Activated T-cell treated with anti-CD3 and anti-CD28 coated beads, Interleukin-2, amount 50 U/mL, for 1 hour (primary cell): ENCODE measurements around the gene RASGEF1C.
A peak's percentile ranks its signal among the peaks of the same experiment; 100 is the strongest.
"Not testable (repeated sequence)": the region's sequence is repeated elsewhere in the genome, so short reads cannot be mapped to it uniquely, and the experiment has no call there.

Experiments
- DNase-seq: peaks from one replicate; pipeline ENCODE4 v3.0.0-alpha.2; 2020

The RASGEF1C gene

DNA sequence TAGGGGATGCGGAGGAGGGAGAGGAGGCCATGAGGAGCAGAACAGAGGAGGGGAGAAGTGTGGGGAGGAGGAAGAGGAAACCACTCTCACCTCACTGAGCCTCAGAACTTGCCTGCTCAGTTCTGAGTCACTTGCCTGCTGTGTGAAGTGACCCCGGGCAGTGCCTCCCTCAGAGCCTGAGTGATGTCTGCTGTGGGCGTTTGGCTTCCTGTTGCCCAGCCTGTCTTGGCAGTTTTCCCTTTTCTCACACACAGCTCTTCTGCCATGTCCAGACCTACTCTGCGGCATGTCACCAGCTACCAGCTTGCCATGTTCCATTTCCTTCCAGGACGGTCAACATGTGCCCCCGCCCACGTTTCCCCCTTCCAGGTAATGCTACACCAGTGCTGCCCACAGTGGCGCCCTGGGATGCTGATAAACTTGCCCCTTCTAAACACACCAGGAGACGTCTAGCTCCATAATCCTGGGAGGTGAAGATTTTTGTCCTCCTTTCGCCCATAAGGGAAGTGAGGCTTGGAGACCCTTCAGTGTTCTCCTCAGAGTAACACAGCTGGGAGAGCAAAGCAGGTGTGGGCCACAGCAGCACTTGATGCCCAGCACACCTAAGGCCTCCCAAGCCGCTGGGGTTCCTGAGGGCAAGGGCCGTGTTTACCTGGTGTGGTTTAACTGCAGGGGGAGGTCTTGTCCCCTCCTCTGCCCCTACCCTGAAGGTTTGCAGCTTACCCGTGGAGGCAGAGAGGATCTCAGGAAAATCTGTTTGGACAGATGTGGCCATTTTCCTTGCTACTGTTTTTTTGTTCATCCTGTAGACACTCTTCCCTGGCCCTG is 73.7 kb downstream of the RASGEF1C start:
- DNase-seq = no peak

GRCh38 chr5:180133971-180134508 is 75.0 kb downstream of the RASGEF1C start:
- no peak for DNase-seq

- DNase-seq = no peak
Measured at GRCh38 chr5:180133551-180133950, 75.5 kb downstream of the RASGEF1C start.

GRCh38 chr5:180133060-180133459 is 76.0 kb downstream of the RASGEF1C start:
- no peak for DNase-seq

DNA sequence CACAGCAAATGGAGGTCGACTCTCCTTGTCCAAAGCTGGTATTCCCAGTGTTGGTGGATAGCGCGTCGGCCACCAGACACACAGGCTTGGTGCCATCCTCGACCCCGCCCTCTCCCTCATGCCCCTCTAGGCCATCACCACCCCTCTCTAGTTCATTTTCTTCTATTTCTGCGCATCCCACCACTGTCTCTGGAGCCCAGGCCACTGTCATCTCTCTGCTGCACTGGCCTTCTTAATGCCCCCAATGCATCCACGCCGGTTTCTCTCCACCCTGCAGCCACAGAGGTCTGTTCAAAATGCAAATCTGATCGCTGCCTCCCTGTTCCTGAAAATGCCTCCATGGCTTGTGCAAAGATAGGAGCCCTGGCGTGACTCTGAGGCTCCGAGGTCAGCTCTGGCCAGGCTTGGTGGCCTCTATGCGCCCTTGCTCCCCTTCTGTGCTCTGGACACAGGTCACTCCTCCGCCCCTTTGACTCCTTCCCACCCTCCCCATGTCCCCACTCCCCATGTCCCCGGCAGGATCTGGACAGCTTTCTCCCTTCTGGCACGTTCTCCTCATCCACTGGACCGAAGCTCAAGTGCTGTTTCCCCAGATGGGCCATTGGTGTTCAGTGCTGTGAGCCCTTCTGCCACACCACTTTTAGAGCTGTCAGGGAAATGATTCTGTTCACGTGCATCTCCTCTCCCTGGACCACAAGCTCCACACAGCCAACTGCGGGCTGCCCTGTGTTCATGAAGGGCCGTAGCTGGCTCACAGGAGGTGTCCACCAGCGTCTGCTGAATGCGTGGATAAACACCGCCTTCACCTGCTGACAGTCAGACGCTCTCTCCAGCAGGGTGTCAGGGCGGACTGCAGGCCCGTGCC is 77.9 kb downstream of the RASGEF1C start:
- DNase-seq = no peak

DNA sequence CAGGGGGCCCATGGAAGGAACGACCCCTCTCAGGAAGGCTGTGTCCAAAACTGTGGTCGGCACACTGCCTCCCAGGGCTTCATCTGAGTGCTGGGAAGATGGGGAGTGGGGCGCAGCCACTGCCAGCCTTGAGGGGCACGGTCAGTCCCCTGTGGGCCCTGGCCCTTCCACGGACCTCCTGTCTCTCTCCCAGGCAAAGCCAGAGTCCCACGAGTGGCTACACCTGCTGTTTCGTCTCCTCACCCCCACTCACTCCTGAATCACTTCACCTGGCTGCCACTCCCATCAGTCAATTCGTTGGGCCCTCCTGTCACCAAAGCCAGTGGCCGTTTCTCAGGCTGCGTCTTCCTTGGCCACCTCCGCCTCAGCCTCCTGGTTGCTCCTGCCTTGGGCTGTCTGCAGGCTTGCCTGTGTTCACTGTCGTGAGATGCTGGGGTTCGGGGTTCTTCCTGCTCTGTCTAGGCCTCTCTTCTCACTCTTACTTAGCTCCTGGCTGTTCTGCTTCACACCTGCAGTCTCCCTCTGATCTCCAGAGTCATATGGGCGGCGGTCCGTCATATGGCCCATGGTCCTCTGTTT is 78.6 kb downstream of the RASGEF1C start:
- no peak for DNase-seq

- no peak for DNase-seq
Measured at GRCh38 chr5:180129291-180130190, 79.5 kb downstream of the RASGEF1C start.

GRCh38 chr5:180128671-180129261 is 80.2 kb downstream of the RASGEF1C start:
- DNase-seq = no peak

- DNase-seq = no peak
Measured at GRCh38 chr5:180127682-180128670, 81.0 kb downstream of the RASGEF1C start.

DNA sequence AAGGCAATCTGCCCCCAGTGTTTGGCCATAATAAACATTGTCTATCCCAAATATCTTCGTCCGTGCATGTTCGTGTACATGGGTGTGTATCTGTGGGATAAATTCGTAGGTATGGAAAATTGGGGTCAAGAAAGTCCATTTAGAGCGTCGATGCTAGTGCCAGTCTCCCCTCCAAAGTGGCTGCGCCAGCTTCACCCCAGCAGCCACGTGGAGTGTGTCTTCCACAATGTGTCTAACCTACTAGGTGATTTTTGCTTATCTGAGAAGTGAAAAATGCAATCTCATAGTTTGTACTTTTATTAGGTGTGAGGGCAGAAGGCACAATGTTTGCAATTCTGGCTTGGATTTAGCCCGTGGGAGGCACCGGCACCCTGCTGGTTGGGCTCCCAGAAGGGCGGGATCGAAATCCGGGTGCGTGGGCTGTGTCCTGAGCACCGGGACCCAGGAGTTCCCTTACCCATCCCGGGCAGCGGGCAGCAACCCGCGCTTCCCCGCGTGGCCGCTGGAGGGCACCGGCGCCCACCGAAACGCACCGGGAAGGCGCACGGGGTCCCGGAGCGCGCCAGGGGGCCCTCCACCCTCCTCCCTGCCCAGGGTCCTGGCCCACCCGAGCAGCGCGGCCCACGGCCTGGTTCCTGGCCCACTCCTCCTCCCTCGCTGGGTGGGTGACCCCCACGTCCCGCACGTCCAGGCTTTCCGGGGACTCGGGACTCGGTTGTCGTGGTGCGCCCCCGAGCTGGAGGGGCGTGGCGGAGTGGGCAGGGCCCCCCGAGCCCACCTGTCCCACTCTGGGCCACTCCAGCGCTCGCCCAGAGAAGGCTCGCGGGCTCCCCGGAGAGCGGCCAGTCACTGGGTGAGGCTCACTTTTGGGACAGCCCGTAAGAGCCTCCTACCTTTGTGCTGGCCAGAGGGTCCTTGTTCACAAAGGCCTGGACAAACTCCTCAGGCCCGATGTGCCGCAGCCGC is 82.0 kb downstream of the RASGEF1C start:
- DNase-seq = peak; percentile 52

- DNase-seq = not testable (repeated sequence)
Measured at GRCh38 chr5:180126156-180126555, 82.9 kb downstream of the RASGEF1C start.

DNA sequence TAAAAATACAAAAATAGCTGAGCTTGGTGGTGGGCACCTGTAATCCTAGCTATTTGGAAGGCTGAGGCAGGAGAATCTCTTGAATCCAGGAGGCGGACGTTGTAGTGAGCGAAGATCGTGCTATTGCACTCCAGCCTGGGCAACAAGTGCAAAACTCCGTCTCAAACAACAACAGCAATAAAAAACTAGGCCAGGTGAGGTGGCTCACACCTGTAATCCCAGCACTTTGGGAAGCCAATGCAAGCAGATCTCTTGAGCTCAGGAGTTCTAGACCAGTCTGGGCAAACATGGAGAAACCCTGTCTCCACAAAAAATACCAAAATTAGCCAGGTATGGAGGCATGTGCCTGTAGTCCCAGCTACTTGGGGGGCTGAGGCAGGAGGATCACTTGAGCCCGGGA is 84.3 kb downstream of the RASGEF1C start:
- not testable (repeated sequence) for DNase-seq

GRCh38 chr5:180122875-180123274 is 86.1 kb downstream of the RASGEF1C start:
- no peak for DNase-seq

GRCh38 chr5:180121826-180122413 is 87.1 kb downstream of the RASGEF1C start:
- DNase-seq = no peak

- no peak for DNase-seq
Measured at GRCh38 chr5:180120237-180121101, 88.5 kb downstream of the RASGEF1C start.

DNA sequence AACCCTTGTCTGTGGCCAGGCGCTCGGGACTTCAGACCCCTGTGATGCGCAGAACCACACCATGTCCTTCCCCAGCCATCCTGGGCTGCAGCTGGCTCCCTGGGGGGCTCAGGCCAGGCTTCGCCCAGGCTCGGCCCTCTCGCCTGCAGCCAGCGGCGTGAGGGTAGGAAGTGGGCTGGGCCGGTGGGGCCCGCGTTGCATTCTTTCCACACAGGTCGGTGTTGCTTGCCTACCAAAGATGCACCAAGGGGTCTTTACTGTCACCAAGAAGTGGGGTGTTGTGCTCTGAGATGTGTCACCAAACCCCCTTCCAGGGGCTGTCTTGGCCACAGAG is 89.1 kb downstream of the RASGEF1C start:
- DNase-seq = no peak

GRCh38 chr5:180119031-180119902 is 89.7 kb downstream of the RASGEF1C start:
- no peak for DNase-seq
